Endothelial cell of umbilical vein (primary cell): ENCODE data around the gene IGSF9. TPM values are rescaled to one million over a fixed set of nuclear protein-coding genes. Genes with fewer than 3 reads are reported as not detected.

Experiments used
- BruUV-seq: library from RNA; stranded (reverse); fragments of 400-500 nt; replicated peaks from 2 replicates; lab custom pipeline; 2021; lab: Mats Ljungman, UMichigan
- CTCF ChIA-PET: fragments of 300-600, 350-600 bp; sonication (Branson Sonifier 250); formaldehyde crosslinking; loops from one replicate; lab custom pipeline; 2021; ENCODE audit warnings: antibody characterized with exemption, inconsistent platforms; lab: Charles Lee
- POLR2A ChIA-PET: fragments of 300-600, 350-600 bp; sonication (Branson Sonifier 250); formaldehyde crosslinking; loops from one replicate; lab custom pipeline; 2021; ENCODE audit warnings: antibody characterized with exemption, inconsistent platforms; lab: Charles Lee
- DNase-seq: peaks from one replicate; pipeline ENCODE4 v3.0.0-alpha.2; 2011; ENCODE audit warnings: low read depth, low spot score
- FAIRE-seq: peaks from 2 replicates; lab custom pipeline; 2011; peaks lifted over from hg19 to GRCh38; lab: Jason Lieb, UNC
- H2AFZ ChIP-seq: 2 replicates; pipeline ENCODE4 v1.6.0; 2012; ENCODE audit warnings: low read depth, low read length, control low read depth, inconsistent platforms
- H3K27ac ChIP-seq: 2 replicates; pipeline ENCODE4 v1.5.1; 2011; ENCODE audit warnings: low read depth, mild to moderate bottlenecking, control low read depth, low read length, moderate library complexity; ENCODE audit not compliant: insufficient read depth
- H3K27me3 ChIP-seq, 2 experiments: 2 replicates each; pipeline versions ENCODE4 v1.6.0 to v1.6.1; 2011; ENCODE audit warnings: low read length in 2 of 2, mixed read lengths in 1 of 2; ENCODE audit not compliant: control insufficient read depth in 2 of 2, insufficient read depth in 2 of 2
- H3K36me3 ChIP-seq, 2 experiments: 2 replicates in 1 of 2; 3 replicates in 1 of 2; pipeline ENCODE4 v1.5.1; 2011; ENCODE audit warnings: low read length in 2 of 2, mild to moderate bottlenecking in 1 of 2, moderate library complexity in 1 of 2; ENCODE audit not compliant: control insufficient read depth in 2 of 2, insufficient read depth in 2 of 2; ENCODE audit errors: extremely low read depth in 1 of 2
- H3K4me1 ChIP-seq: 3 replicates; pipeline ENCODE4 v1.5.1; 2011; ENCODE audit warnings: mild to moderate bottlenecking, low read length; ENCODE audit not compliant: control insufficient read depth, insufficient read depth; ENCODE audit errors: extremely low read depth
- H3K4me2 ChIP-seq: 2 replicates; pipeline ENCODE4 v1.6.1; 2011; ENCODE audit warnings: low read length, control low read depth, mixed read lengths; ENCODE audit not compliant: insufficient read depth
- H3K4me3 ChIP-seq, 3 experiments: fragments of 200-600 bp in 1 of 3; sonication (generic), shearing (Covaris generic) in 1 of 3; replicated peaks in 1 of 3; 2 replicates each; pipeline ENCODE4 v1.5.1; 2011 to 2016; ENCODE audit warnings: control low read depth in 3 of 3, low read length in 3 of 3, mild to moderate bottlenecking in 2 of 3, inconsistent platforms in 1 of 3, low read depth in 1 of 3, moderate library complexity in 1 of 3; ENCODE audit not compliant: insufficient read depth in 1 of 3
- H3K79me2 ChIP-seq: 2 replicates; pipeline ENCODE4 v1.6.0; 2012; ENCODE audit warnings: low read length, inconsistent platforms; ENCODE audit not compliant: control insufficient read depth, insufficient read depth
- H3K9ac ChIP-seq: replicated peaks from 2 replicates; pipeline ENCODE3; 2011; ENCODE audit warnings: low read length, control low read depth; ENCODE audit not compliant: insufficient read depth; ENCODE audit errors: extremely low read depth
- H3K9me1 ChIP-seq: replicated peaks from 3 replicates; pipeline ENCODE4 v1.6.0; 2011; ENCODE audit warnings: mild to moderate bottlenecking, low read length; ENCODE audit not compliant: control insufficient read depth, insufficient read depth; ENCODE audit errors: extremely low read depth
- H3K9me3 ChIP-seq: replicated peaks from 2 replicates; pipeline ENCODE4 v1.5.1; 2012; ENCODE audit warnings: low read length, inconsistent platforms; ENCODE audit not compliant: control insufficient read depth, insufficient read depth
- H4K20me1 ChIP-seq: replicated peaks from 2 replicates; pipeline ENCODE3; 2011; ENCODE audit warnings: mild to moderate bottlenecking, low read length; ENCODE audit not compliant: control insufficient read depth, insufficient read depth; ENCODE audit errors: extremely low read depth
- CTCF ChIP-seq, 2 donors: IDR thresholded peaks; 1 replicate in 1 of 2; 2 replicates in 1 of 2; pipeline ENCODE4 v1.5.1; 2011; ENCODE audit warnings: low read length in 2 of 2, mild to moderate bottlenecking in 2 of 2, moderate library complexity in 2 of 2, control low read depth in 1 of 2, inconsistent platforms in 1 of 2, low read depth in 1 of 2; ENCODE audit not compliant: insufficient read depth in 1 of 2; ENCODE audit errors: extremely low read depth in 1 of 2
- EZH2 ChIP-seq: IDR thresholded peaks from 2 replicates; pipeline ENCODE4 v1.6.1; 2012; ENCODE audit warnings: borderline replicate concordance, low read depth, mild to moderate bottlenecking, moderate library complexity, low read length, inconsistent platforms; ENCODE audit not compliant: severe bottlenecking
- FOS ChIP-seq: IDR thresholded peaks from 2 replicates; pipeline ENCODE4 v1.6.1; 2011; ENCODE audit warnings: mild to moderate bottlenecking, low read length, moderate library complexity, borderline replicate concordance; ENCODE audit not compliant: insufficient read depth
- GATA2 ChIP-seq: IDR thresholded peaks from 2 replicates; pipeline ENCODE4 v1.7.0; 2011; ENCODE audit warnings: low read depth, mild to moderate bottlenecking, moderate library complexity, mixed read lengths, low read length; ENCODE audit not compliant: insufficient read length, insufficient read depth
- JUN ChIP-seq: IDR thresholded peaks from 2 replicates; pipeline ENCODE4 v1.6.1; 2011; ENCODE audit warnings: borderline replicate concordance, low read depth; ENCODE audit not compliant: insufficient read length, insufficient read depth
- MAX ChIP-seq: IDR thresholded peaks from 2 replicates; pipeline ENCODE4 v1.6.1; 2011; ENCODE audit not compliant: insufficient read depth, insufficient read length
- MYC ChIP-seq: IDR thresholded peaks from one replicate; pipeline ENCODE4 v1.6.1; 2011; ENCODE audit warnings: mild to moderate bottlenecking, low read depth, low read length
- POLR2A ChIP-seq: IDR thresholded peaks from 2 replicates; pipeline ENCODE4 v1.6.1; 2012; ENCODE audit warnings: low read depth, mild to moderate bottlenecking, control low read depth, low read length
- POLR2AphosphoS5 ChIP-seq: IDR thresholded peaks from 2 replicates; pipeline ENCODE4 v1.6.1; 2012; ENCODE audit warnings: low read depth, mild to moderate bottlenecking, control low read depth, low read length, moderate library complexity; ENCODE audit not compliant: insufficient read depth
- dilution Hi-C: fragments of 300-500 bp; cut with MboI; formaldehyde crosslinking; loops from one replicate; pipeline ENCODE4 v1.15.0; 2019; ENCODE audit warnings: low sequenced_read_pairs; ENCODE audit not compliant: extremely low pct_ligation_motif_present
- intact Hi-C: fragments of 100-400 bp; cut with micrococcal nuclease; formaldehyde crosslinking; loops from one replicate; pipeline ENCODE4 v1.10.0; 2022
- polyA plus RNA-seq, 4 experiments: library from polyadenylated mRNA; depleted of rRNA in 3 of 4; stranded (reverse) in 3 of 4; unstranded in 1 of 4; fragments of >200 nt; gene quantifications; 2 replicates each; pipeline versions ENCODE4 v1.2.1 to v1.2.3, GENCODE V29; 2011 to 2012; ENCODE audit warnings: missing spikeins in 1 of 4
- total RNA-seq: library from RNA; stranded (reverse); gene quantifications from 2 replicates; pipeline ENCODE4 v1.2.3, GENCODE V29; 2021

IGSF9 gene
- total and polyA plus RNA-seq, 2 donors (not counting 3 experiments of a cell fraction or from before 2014, with no cell fraction given), result 0.15 TPM

GRCh38 chr1:159974350-159974965, 29.0 kb upstream of the IGSF9 start:
- intact Hi-C loops, result no loop called here

More at GRCh38 chr1:159974350-159974965, 29.0 kb upstream of the IGSF9 start:
- dilution Hi-C loops, result no loop called here
- POLR2A ChIA-PET, result no interaction called here
- FAIRE-seq (no peak), DNase-seq (no peak)
- Histone ChIP-seq H3K9ac (no peak overlapping the region), H3K36me3 (no peaks in the 10 kb centered on the region), H3K27me3 (peaks cover 9 to 21% of the 10 kb centered on the region in 2 experiments), H3K9me1 (no peaks in the 10 kb centered on the region), H3K27ac (no peak overlapping the region), H4K20me1 (no peaks in the 10 kb centered on the region), H3K9me3 (no peaks in the 10 kb centered on the region), H3K4me2 (no peak overlapping the region), H3K4me1 (no peaks in the 10 kb centered on the region), H3K79me2 (no peaks in the 10 kb centered on the region), H2AFZ (no peak overlapping the region), H3K4me3 (no peak overlapping the region)
- TF ChIP-seq CTCF (IDR thresholded peaks at IDR 0.05; ENCODE audit: extremely low read depth in 1 of 2, insufficient read depth in 1 of 2, low read depth in 1 of 2, low read length in 2 of 2), result no peak
- no peak for TF ChIP-seq MAX
- TF ChIP-seq GATA2, result no peak
- no peak for TF ChIP-seq EZH2
- no peak for TF ChIP-seq JUN
- no peak for TF ChIP-seq MYC
- TF ChIP-seq POLR2AphosphoS5, result no peak
- no peak for TF ChIP-seq POLR2A
- TF ChIP-seq FOS, result no peak
- no TSS peak for BruUV-seq
- CTCF ChIA-PET, result no interaction called here
